H1 (cell line): ENCODE measurements around the gene SNF8. TPM values are rescaled to one million over a fixed set of nuclear protein-coding genes. Genes with fewer than 3 reads are reported as not detected.

Experiments used
- CTCF ChIA-PET: fragments of 300-600 bp; sonication (Branson Sonifier 250); formaldehyde crosslinking; loops from one replicate; lab custom pipeline; 2021; ENCODE audit not compliant: partially characterized antibody; lab: Charles Lee
- POLR2A ChIA-PET: fragments of 300-600 bp; sonication (Branson Sonifier 250); formaldehyde crosslinking; loops from one replicate; lab custom pipeline; 2021; ENCODE audit warnings: inconsistent platforms; ENCODE audit not compliant: partially characterized antibody; lab: Charles Lee
- DNase-seq, 2 experiments: peaks; one replicate each; pipeline versions ENCODE4 v3.0.0 to v3.0.0-alpha.2; 2010 to 2022; ENCODE audit warnings: low spot score in 2 of 2, low read depth in 1 of 2, mixed read lengths in 1 of 2
- FAIRE-seq: peaks from 2 replicates; lab custom pipeline; 2011; peaks lifted over from hg19 to GRCh38; lab: Jason Lieb, UNC
- H2AFZ ChIP-seq: 2 replicates; pipeline ENCODE4 v1.8.1; 2012; ENCODE audit warnings: low read length, inconsistent platforms
- H2AK5ac ChIP-seq: 2 replicates; pipeline ENCODE4 v1.6.1; 2013; ENCODE audit warnings: low read depth, low read length
- H2BK120ac ChIP-seq: replicated peaks from 2 replicates; pipeline ENCODE3; 2013; ENCODE audit warnings: low read depth, low read length, inconsistent platforms
- H2BK12ac ChIP-seq: 2 replicates; pipeline ENCODE4 v1.6.1; 2013; ENCODE audit warnings: low read depth, low read length
- H2BK15ac ChIP-seq: 2 replicates; pipeline ENCODE4 v1.6.1; 2013; ENCODE audit warnings: low read length
- H2BK20ac ChIP-seq: 2 replicates; pipeline ENCODE4 v1.6.1; 2013; ENCODE audit warnings: low read length
- H2BK5ac ChIP-seq: 2 replicates; pipeline ENCODE4 v1.6.1; 2013; ENCODE audit warnings: low read depth, low read length
- H3K14ac ChIP-seq: 2 replicates; pipeline ENCODE4 v1.6.1; 2013; ENCODE audit warnings: inconsistent platforms; ENCODE audit not compliant: insufficient read length
- H3K18ac ChIP-seq: 2 replicates; pipeline ENCODE4 v1.6.1; 2013; ENCODE audit warnings: low read length; ENCODE audit errors: extremely low read depth
- H3K23ac ChIP-seq: 2 replicates; pipeline ENCODE4 v1.6.1; 2013; ENCODE audit warnings: inconsistent platforms; ENCODE audit not compliant: insufficient read length
- H3K23me2 ChIP-seq: 2 replicates; pipeline ENCODE4 v1.6.1; 2013; ENCODE audit warnings: low read depth, low read length
- H3K27ac ChIP-seq: 2 replicates; pipeline ENCODE4 v1.6.1; 2011; ENCODE audit warnings: low read depth, low read length, inconsistent platforms
- H3K27me3 ChIP-seq, 4 experiments: replicated peaks in 1 of 4; 1 replicate in 1 of 4; 2 replicates in 3 of 4; pipeline versions ENCODE4 v1.6.1 to v1.8.1; 2011 to 2013; ENCODE audit warnings: low read length in 3 of 4, mild to moderate bottlenecking in 3 of 4, inconsistent platforms in 2 of 4, mixed read lengths in 2 of 4, moderate library complexity in 1 of 4; ENCODE audit not compliant: control insufficient read depth in 3 of 4, insufficient read depth in 3 of 4; ENCODE audit errors: extremely low read depth in 1 of 4
- H3K36me3 ChIP-seq, 4 experiments: 2 replicates each; pipeline versions ENCODE4 v1.6.1 to v1.8.1; 2011 to 2013; ENCODE audit warnings: mild to moderate bottlenecking in 4 of 4, low read length in 3 of 4, moderate library complexity in 2 of 4, control low read depth in 1 of 4, inconsistent platforms in 1 of 4; ENCODE audit not compliant: insufficient read depth in 4 of 4, control insufficient read depth in 2 of 4
- H3K4ac ChIP-seq: replicated peaks from 2 replicates; pipeline ENCODE3; 2013; ENCODE audit warnings: low read length, low read depth, mixed read lengths, inconsistent platforms; ENCODE audit not compliant: insufficient read length
- H3K4me1 ChIP-seq, 4 experiments: replicated peaks in 1 of 4; 1 replicate in 1 of 4; 2 replicates in 3 of 4; pipeline versions ENCODE4 v1.6.1 to v1.8.1; 2011 to 2013; ENCODE audit warnings: low read length in 3 of 4, inconsistent platforms in 2 of 4, mixed read lengths in 1 of 4; ENCODE audit not compliant: insufficient read depth in 4 of 4, control insufficient read depth in 3 of 4
- H3K4me2 ChIP-seq, 2 experiments: 2 replicates each; pipeline versions ENCODE4 v1.6.1 to v1.8.1; 2011 to 2013; ENCODE audit warnings: low read depth in 2 of 2, low read length in 2 of 2, control low read depth in 1 of 2, inconsistent platforms in 1 of 2, mild to moderate bottlenecking in 1 of 2; ENCODE audit not compliant: insufficient read depth in 1 of 2
- H3K4me3 ChIP-seq, 4 experiments: fragments of 200-600, 300-600 bp in 1 of 4; sonication (generic), shearing (Covaris generic), sonication (Bioruptor Twin) in 1 of 4; 2 replicates each; pipeline versions ENCODE4 v1.5.1 to v1.8.1; 2011 to 2016; ENCODE audit warnings: low read length in 4 of 4, low read depth in 3 of 4, control low read depth in 2 of 4, inconsistent platforms in 2 of 4, mild to moderate bottlenecking in 2 of 4, mixed read lengths in 1 of 4, moderate library complexity in 1 of 4; ENCODE audit not compliant: insufficient read depth in 2 of 4; ENCODE audit errors: extremely low read depth in 1 of 4
- H3K56ac ChIP-seq: replicated peaks from 2 replicates; pipeline ENCODE3; 2013; ENCODE audit warnings: low read depth, mild to moderate bottlenecking, mixed read lengths, low read length, inconsistent platforms; ENCODE audit not compliant: insufficient read length
- H3K79me1 ChIP-seq: 2 replicates; pipeline ENCODE4 v1.6.1; 2013; ENCODE audit warnings: low read depth, low read length, control low read depth
- H3K79me2 ChIP-seq, 2 experiments: 2 replicates each; pipeline versions ENCODE4 v1.6.1 to v1.8.1; 2012 to 2013; ENCODE audit warnings: low read length in 2 of 2, mild to moderate bottlenecking in 2 of 2, inconsistent platforms in 1 of 2; ENCODE audit not compliant: insufficient read depth in 2 of 2, control insufficient read depth in 1 of 2
- H3K9ac ChIP-seq, 4 experiments: replicated peaks in 1 of 4; 1 replicate in 1 of 4; 2 replicates in 3 of 4; pipeline versions ENCODE4 v1.6.1 to v1.8.1; 2011 to 2013; ENCODE audit warnings: low read depth in 3 of 4, low read length in 3 of 4, control low read depth in 2 of 4, mild to moderate bottlenecking in 2 of 4, moderate library complexity in 2 of 4, inconsistent platforms in 1 of 4; ENCODE audit errors: extremely low read depth in 1 of 4
- H3K9me3 ChIP-seq, 2 experiments: 2 replicates each; pipeline versions ENCODE4 v1.6.1 to v1.8.1; 2012 to 2013; ENCODE audit warnings: mild to moderate bottlenecking in 2 of 2, moderate library complexity in 2 of 2, control low read depth in 1 of 2, inconsistent platforms in 1 of 2, low read depth in 1 of 2, low read length in 1 of 2, mixed read lengths in 1 of 2; ENCODE audit not compliant: insufficient read depth in 2 of 2
- H4K20me1 ChIP-seq, 2 experiments: replicated peaks in 1 of 2; 2 replicates each; pipeline versions ENCODE3 to v1.8.1; 2011 to 2013; ENCODE audit warnings: inconsistent platforms in 2 of 2, low read length in 2 of 2, mild to moderate bottlenecking in 1 of 2; ENCODE audit not compliant: insufficient read depth in 2 of 2, control insufficient read depth in 1 of 2
- H4K5ac ChIP-seq: 2 replicates; pipeline ENCODE4 v1.6.1; 2013; ENCODE audit warnings: low read length, low read depth, mixed read lengths, inconsistent platforms; ENCODE audit not compliant: insufficient read length
- H4K8ac ChIP-seq: 2 replicates; pipeline ENCODE4 v1.8.0; 2013; ENCODE audit warnings: mild to moderate bottlenecking, moderate library complexity, low read length, inconsistent platforms; ENCODE audit not compliant: insufficient read depth; ENCODE audit errors: extremely low read depth
- H4K91ac ChIP-seq: replicated peaks from 2 replicates; pipeline ENCODE3; 2013; ENCODE audit warnings: low read length, mixed read lengths, inconsistent platforms; ENCODE audit not compliant: insufficient read length
- POLR2AphosphoS5 ChIP-seq: IDR thresholded peaks from 2 replicates; pipeline ENCODE4 v1.6.1; 2011; ENCODE audit warnings: low read depth, low read length
- WGBS, 2 experiments: shearing (Covaris generic) in 1 of 2; methylation state at CpG; one replicate each; pipeline versions ENCODE4 v1.1.6 to v1.1.7; 2013 to 2015; ENCODE audit warnings: low lambda C conversion rate in 2 of 2, mixed read lengths in 2 of 2, inconsistent platforms in 1 of 2, low coverage in 1 of 2, missing lambda C conversion rate in 1 of 2; ENCODE audit not compliant: insufficient replicate concordance in 2 of 2, insufficient coverage in 1 of 2, insufficient read length in 1 of 2; ENCODE audit errors: extremely low coverage in 1 of 2, missing lambda C conversion rate in 1 of 2; 5-methylcytosine and 5-hydroxymethylcytosine counted together
- polyA plus RNA-seq, 7 experiments: library from polyadenylated mRNA; depleted of rRNA in 3 of 7; stranded (reverse) in 5 of 7; unstranded in 2 of 7; fragments of >200 nt in 5 of 7; fragments of 200-250 nt in 2 of 7; gene quantifications; 1 replicate in 5 of 7; 2 replicates in 1 of 7; 4 replicates in 1 of 7; pipeline versions ENCODE4 v1.2.1 to v1.2.3, GENCODE V29; 2011 to 2013; ENCODE audit warnings: missing spikeins in 2 of 7, mixed read lengths in 2 of 7
- total RNA-seq: library from RNA; stranded (reverse); fragmentation: NEBNext Ultra II Directional; extraction: Animal tissue kit (Norgen Biotek cat#: 25700); gene quantifications from 2 replicates; pipeline ENCODE4 v1.2.1, GENCODE V29; 2021

The SNF8 gene
- total and polyA plus RNA-seq, 2 of the 8 experiments (the other 6 are each of a cell fraction or from before 2014, with no cell fraction given), result 132 to 133 TPM

GRCh38 chr17:48903401-48903800 is 41.2 kb downstream of the SNF8 start:
- 78% methylated on average over 1 of the region's 1 CpG; no CpG with 5 or more reads in 1 of the 2 experiments for WGBS, 2 experiments
- H3K4me3 ChIP-seq, result no peak overlapping the region
- POLR2A ChIA-PET, result interaction anchor here (0.7 to 8.2 kb wide), 6 partner anchors 8 to 121 kb away, joined by 3 to 93 read pairs (median 4); partner anchors contain the start of gene ATP5MC1
- H3K4me1 ChIP-seq, result no peaks in the 10 kb centered on the region; a peak in 1 of 7 replicates
- DNase-seq (no peak), FAIRE-seq (no peak)
- no peak overlapping the region for H3K18ac ChIP-seq
- no peak overlapping the region for H2BK120ac ChIP-seq
- H2BK20ac ChIP-seq, result no peak overlapping the region
- H3K9ac ChIP-seq, result no peak overlapping the region
- no peak overlapping the region for H3K4ac ChIP-seq
- H3K23ac ChIP-seq, result no peak overlapping the region
- H3K4me2 ChIP-seq, result no peak overlapping the region
- no peaks in the 10 kb centered on the region for H3K27me3 ChIP-seq
- H2AK5ac ChIP-seq, result no peak overlapping the region
- no peak overlapping the region for H2BK12ac ChIP-seq
- H2AFZ ChIP-seq, result no peak overlapping the region
- no peaks in the 10 kb centered on the region for H3K36me3 ChIP-seq
- CTCF ChIA-PET, result interaction anchor here (0.6 to 2.1 kb wide), 6 partner anchors 24 to 532 kb away, joined by 3 to 9 read pairs (median 3); no protein-coding TSS in a partner anchor
- no peak overlapping the region for H3K27ac ChIP-seq
- peaks cover 0 to 1% of the 10 kb centered on the region in 2 experiments for H4K20me1 ChIP-seq
- H2BK15ac ChIP-seq, result no peak overlapping the region
- H4K91ac ChIP-seq, result no peak overlapping the region
- no peak overlapping the region for H4K5ac ChIP-seq
- no peaks in the 10 kb centered on the region for H3K79me2 ChIP-seq
- H2BK5ac ChIP-seq, result no peak overlapping the region
- TF ChIP-seq POLR2AphosphoS5, result no peak
- H3K9me3 ChIP-seq, result no peaks in the 10 kb centered on the region
- no peak overlapping the region for H4K8ac ChIP-seq
- H3K79me1 ChIP-seq, result no peaks in the 10 kb centered on the region
- no peak overlapping the region for H3K14ac ChIP-seq
- no peak overlapping the region for H3K56ac ChIP-seq
- peaks cover 5% of the 10 kb centered on the region; the same call in 1 of the 2 replicates for H3K23me2 ChIP-seq
